Measurements from ENCODE around the gene ITGA8. TPM values are rescaled to one million over a fixed set of nuclear protein-coding genes. Genes with fewer than 3 reads are reported as not detected.
"Not testable (repeated sequence)": the region's sequence is repeated elsewhere in the genome, so short reads cannot be mapped to it uniquely, and the experiment has no call there.

ITGA8 gene
- total RNA-seq, 1 experiment from 2014 or later = 0.06 TPM

GRCh38 chr10:15684768-15685167 is 35.0 kb downstream of the ITGA8 start:
- DNase-seq (ENCODE audit: low read depth) = no peak

DNA sequence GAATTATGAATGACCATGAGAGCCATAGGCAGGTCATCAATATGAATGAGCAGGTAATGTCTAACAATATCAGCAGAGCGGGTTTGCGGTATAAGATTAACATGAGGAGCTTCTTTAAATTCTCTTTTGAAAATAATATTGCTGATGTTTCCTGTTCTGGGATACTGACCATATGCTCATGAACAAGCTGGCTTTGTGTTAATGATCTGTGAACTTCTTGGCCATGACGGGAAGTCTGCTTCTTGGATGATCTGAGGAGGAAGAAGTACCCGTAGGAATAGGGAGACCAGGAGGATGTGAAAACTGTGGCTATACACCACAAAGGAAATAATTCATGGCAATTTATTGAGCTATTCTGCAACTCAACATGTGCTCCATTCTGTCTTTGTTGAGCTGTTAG is 38.6 kb downstream of the ITGA8 start:
- no peak for DNase-seq (ENCODE audit: low read depth)

- DNase-seq (ENCODE audit: low read depth) = no peak
Observed at GRCh38 chr10:15678851-15679250, 40.9 kb downstream of the ITGA8 start.

- no peak for DNase-seq (ENCODE audit: low read depth)
Observed at GRCh38 chr10:15672469-15672868, 47.3 kb downstream of the ITGA8 start.

GRCh38 chr10:15670880-15671279 is 48.8 kb downstream of the ITGA8 start:
- no peak for DNase-seq (ENCODE audit: low read depth)

DNA sequence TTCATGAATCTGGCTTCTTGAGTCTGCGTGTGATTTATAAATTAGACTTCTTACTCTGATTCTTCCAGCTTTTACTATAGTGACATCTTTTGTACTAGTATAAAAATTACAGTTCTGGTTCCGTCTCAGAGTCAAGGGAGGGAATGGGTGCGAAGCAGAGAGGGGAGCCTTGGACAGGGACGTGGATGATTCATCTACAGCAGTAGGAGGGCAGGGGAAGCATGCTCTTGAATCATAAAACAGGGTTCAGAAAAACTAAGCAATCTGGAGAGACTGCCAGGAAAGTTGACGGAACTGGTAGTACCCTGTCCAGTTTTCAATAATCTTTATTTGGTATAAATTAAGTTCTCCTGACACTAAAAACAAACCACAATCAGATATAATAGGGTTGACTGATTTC is 58.1 kb downstream of the ITGA8 start:
- no peak for DNase-seq (ENCODE audit: low read depth)

GRCh38 chr10:15660990-15661389 is 58.7 kb downstream of the ITGA8 start:
- no peak for DNase-seq (ENCODE audit: low read depth)

DNA sequence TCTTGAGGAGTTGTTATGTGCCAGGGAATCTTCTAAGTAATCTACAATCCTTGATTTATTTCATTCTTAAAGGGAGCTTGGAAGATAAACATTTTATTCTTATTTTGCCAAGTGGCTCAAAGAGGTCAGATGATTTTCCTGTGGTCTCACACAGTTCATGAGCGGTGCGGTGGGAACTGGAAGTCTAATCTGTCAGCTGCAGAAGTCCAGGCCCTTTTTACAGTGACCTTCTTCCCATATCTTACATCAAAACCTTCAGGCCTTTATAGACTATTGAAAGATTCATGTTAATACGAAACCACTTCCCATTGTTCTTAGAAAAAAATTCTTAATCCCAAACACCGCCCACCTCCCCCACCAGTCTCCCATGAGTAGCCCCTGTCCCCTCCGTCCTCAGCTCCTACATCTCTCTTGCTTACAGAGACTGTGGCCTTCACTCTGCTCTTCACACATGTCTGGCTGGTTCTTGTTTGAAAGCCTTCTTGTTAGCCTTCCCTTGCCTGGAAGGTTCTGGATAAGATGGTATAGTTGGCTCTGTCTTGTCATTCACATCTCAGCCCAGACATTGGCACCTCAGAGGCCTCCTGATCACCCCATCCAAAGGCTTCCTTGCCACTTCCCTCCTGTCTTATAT is 61.5 kb downstream of the ITGA8 start:
- no peak for DNase-seq (ENCODE audit: low read depth)

- DNase-seq (ENCODE audit: low read depth) = no peak
Observed at GRCh38 chr10:15652757-15653156, 67.0 kb downstream of the ITGA8 start.

GRCh38 chr10:15652117-15652516 is 67.6 kb downstream of the ITGA8 start:
- DNase-seq (ENCODE audit: low read depth) = no peak

DNA sequence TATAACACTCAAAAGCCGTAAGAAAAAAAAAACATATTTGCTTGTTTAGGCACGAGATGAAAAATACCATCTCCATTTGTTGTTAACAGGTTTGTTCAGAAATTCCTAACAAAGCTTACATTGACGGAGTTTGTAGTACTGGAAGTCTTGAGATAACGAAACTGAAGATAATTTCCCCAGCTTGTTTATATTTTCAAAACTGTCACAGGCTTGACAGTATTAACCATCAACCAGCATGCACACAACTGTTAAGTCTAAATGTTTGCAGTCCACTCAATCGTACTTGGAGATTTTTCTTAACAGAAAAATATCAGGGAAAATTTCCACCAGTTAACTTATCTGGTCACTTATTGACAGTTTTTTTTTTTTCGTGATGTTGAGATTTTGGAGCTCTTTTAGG is 68.5 kb downstream of the ITGA8 start:
- DNase-seq (ENCODE audit: low read depth) = no peak

GRCh38 chr10:15642095-15642494 is 77.6 kb downstream of the ITGA8 start:
- peak; percentile 11 for DNase-seq (ENCODE audit: low read depth)

- no peak for DNase-seq (ENCODE audit: low read depth)
Observed at GRCh38 chr10:15640536-15641085, 79.1 kb downstream of the ITGA8 start.

DNA sequence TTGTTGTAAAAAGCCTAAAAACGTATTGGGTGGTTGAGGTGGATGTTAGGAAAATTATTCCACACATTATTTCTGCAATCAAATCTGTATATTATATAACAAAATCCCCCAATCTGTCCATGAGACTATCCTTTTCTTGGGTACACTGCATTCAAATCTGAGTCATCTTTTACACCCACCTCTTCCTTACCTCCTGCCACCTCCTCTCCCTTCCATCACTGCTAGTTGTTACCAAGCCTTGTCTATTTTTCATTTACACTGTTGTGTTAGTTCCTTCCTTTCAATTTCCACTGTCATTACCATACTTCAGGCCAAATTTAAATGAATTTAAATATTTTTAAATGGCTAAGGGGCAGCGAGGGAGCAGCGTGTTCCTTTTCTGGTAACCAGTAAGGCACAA is 83.3 kb downstream of the ITGA8 start:
- DNase-seq (ENCODE audit: low read depth) = no peak

DNA sequence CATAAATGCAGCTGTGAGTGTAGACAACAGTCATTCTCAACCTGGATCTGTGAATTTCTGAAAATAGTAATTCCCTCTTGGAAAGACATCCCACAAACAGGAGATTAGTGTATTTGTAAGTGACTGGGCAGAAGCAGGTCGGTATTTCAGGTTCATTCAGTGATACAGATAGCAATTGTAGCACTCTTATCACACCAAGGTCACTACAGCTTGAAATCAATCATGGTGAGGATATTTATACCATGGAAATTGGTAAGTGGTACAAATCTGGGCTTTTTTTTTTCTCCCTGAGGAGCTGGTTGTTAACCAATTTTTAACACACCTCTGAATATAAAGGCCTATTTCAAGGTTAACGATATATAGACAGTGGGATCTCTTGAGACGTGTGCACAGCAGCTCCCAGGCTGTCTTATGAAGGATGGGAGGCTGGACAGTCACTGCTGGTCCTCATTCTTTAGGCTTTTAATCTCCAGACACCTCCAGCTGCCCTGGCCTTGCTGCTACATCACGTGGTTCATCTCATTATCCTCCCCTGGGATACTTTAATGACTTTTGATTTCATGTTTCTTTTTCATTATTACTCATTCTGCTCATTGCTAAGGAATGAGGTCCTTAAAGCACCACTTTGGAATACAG is 87.1 kb downstream of the ITGA8 start:
- no peak for DNase-seq (ENCODE audit: low read depth)

DNA sequence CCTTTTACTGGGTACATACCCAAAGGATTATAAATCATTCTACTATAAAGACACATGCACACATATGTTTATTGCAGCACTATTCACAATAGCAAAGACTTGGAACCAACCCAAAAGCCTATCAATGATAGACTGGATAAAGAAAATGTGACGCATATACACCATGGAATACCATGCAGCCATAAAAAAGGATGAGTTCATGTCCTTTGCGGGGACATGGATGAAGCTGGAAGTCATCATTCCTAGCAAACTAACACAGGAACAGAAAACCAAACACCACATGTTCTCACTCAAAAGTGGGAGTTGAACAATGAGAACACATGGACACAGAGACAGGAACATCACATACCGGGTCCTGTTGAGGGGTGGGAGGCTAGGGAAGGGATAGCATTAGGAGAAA is 88.5 kb downstream of the ITGA8 start:
- not testable (repeated sequence) for DNase-seq (ENCODE audit: low read depth)

DNA sequence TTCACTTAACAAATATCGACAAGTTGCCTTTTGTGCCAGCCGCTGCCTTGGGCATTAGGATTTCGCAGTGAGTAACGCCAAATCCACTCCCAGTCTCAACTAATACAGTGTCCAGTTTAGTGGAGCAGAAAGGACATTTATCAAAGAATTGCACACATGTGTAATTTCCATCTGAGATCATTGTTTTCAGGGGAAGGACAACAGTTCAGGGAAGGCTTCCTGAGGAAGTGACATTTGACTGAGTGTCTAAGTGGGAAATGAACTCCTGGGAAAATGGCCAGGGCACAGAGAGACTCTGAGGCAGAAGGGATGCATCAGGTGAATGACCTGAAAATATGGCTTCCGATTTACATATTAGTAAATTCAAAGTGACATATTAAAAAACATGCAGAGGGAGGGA is 89.4 kb downstream of the ITGA8 start:
- DNase-seq (ENCODE audit: low read depth) = no peak

DNA sequence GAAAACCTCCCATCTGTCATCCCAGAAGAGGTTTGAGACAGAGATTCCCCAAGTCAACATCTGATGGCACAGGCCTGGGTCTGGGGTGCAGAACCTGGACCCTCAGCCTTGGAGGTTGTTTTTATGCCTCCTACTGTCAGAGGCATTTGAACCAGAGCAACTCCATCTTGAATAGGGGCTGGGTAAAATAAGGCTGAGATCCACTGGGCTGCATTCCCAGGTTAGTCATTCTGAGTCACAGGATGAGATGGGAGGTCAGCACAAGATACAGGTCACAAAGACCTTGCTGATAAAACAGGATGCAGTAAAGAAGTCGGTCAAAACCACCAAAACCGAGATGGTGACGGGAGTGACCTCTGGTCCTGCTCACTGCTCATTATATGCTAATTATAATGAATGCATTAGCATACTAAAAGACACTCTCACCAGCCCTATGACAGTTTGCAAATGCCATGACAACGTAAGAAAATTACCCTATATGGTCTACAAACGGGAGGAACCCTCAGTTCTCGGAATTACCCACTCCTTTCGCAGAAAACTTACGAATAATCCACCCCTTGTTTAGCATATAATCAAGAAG is 92.0 kb downstream of the ITGA8 start:
- DNase-seq (ENCODE audit: low read depth) = peak; percentile 48

DNA sequence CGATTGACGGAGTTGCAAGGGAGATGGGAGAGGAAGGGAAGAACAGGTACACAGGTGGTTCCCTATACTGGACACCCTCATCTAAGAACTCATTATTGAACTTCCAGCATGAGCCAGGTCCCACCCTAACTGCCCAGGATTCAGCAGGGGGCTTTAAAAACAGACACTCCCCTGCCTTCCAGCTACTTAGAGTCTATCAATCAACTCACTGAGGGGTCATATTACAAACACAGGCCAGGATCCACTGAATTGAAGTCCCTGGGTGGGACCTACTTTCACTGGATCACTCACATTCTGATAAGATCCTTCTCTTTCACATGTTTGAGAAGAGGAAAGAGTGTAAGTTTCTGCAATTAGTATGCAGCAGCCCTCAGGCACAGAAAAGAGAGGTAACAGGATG is 92.8 kb downstream of the ITGA8 start:
- DNase-seq (ENCODE audit: low read depth) = no peak

DNA sequence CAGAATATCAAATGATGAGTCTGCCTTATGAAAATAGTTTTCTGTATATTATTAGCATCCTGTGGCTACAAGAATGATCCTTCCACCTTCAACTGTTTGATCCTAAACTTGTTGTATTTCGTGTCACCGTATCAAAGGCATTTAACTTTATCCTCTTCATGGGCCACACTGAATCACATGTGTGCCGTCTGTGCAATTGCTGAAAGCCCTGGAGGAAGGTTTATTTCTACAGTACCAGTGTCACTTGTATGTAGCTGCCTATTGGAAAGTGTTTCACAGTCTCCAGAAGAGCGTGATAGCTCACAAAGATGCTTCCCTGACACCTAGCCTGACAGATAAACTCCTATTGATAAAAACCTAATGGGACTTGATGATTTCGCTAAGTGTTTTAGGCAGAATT is 94.5 kb downstream of the ITGA8 start:
- no peak for DNase-seq (ENCODE audit: low read depth)

GRCh38 chr10:15624401-15625196 is 95.1 kb downstream of the ITGA8 start:
- no peak for DNase-seq (ENCODE audit: low read depth)

- no peak for DNase-seq (ENCODE audit: low read depth)
Observed at GRCh38 chr10:15620836-15621515, 98.7 kb downstream of the ITGA8 start.

Data from Daoy (cell line).